Stimulated activated CD4-positive, alpha-beta T cell treated with anti-CD3 and anti-CD28 coated beads, Interleukin-15, amount 100 ng/mL, for 48 hours (primary cell): ENCODE results near the gene TGM3.

Experiments
- DNase-seq, 2 donors: peaks; one replicate each; pipeline ENCODE4 v3.0.0-alpha.2; 2020; ENCODE audit warnings: low read depth in 2 of 2

The TGM3 gene

GRCh38 chr20:2285193-2285592 is 10.6 kb upstream of the TGM3 start:
- no peak for DNase-seq

- DNase-seq, result no peak
These were observed 10.2 kb upstream of the TGM3 start for GRCh38 chr20:2285613-2286012.

- no peak for DNase-seq
These were observed 8.3 kb upstream of the TGM3 start for GRCh38 chr20:2287504-2287903.

- DNase-seq, result no peak
These were observed 6.3 kb upstream of the TGM3 start for GRCh38 chr20:2289475-2289874.

- no peak for DNase-seq
These were observed 5.3 kb upstream of the TGM3 start for GRCh38 chr20:2290486-2290885.

- DNase-seq, result no peak
These were observed 3.2 kb upstream of the TGM3 start for GRCh38 chr20:2292416-2293110.

- DNase-seq, result no peak
These were observed 2.3 kb upstream of the TGM3 start for GRCh38 chr20:2293486-2293885.

GRCh38 chr20:2293971-2294370 is 1.8 kb upstream of the TGM3 start:
- no peak for DNase-seq

- DNase-seq, result no peak
These were observed 515 bp upstream of the TGM3 start for GRCh38 chr20:2295286-2295685.

- DNase-seq, result no peak
These were observed 939 bp downstream of the TGM3 start for GRCh38 chr20:2296524-2297356.

- DNase-seq, result no peak
These were observed 1.5 kb downstream of the TGM3 start for GRCh38 chr20:2297357-2297728.

- no peak for DNase-seq
These were observed 2.3 kb downstream of the TGM3 start for GRCh38 chr20:2298116-2298515.

GRCh38 chr20:2298701-2299100 is 2.9 kb downstream of the TGM3 start:
- no peak for DNase-seq

GRCh38 chr20:2299301-2299700 is 3.5 kb downstream of the TGM3 start:
- DNase-seq, result no peak

GRCh38 chr20:2300002-2300401 is 4.2 kb downstream of the TGM3 start:
- no peak for DNase-seq

- no peak for DNase-seq
These were observed 4.6 kb downstream of the TGM3 start for GRCh38 chr20:2300420-2300819.

- DNase-seq, result no peak
These were observed 5.4 kb downstream of the TGM3 start for GRCh38 chr20:2301164-2301622.

- DNase-seq, result no peak
These were observed 6.7 kb downstream of the TGM3 start for GRCh38 chr20:2302384-2303060.

GRCh38 chr20:2303673-2304072 is 7.9 kb downstream of the TGM3 start:
- DNase-seq, result no peak

- no peak for DNase-seq
These were observed 8.4 kb downstream of the TGM3 start for GRCh38 chr20:2304180-2304579.

- no peak for DNase-seq
These were observed 9.2 kb downstream of the TGM3 start for GRCh38 chr20:2305029-2305428.

- DNase-seq, result no peak
These were observed 9.7 kb downstream of the TGM3 start for GRCh38 chr20:2305479-2305878.

GRCh38 chr20:2305946-2306345 is 10.1 kb downstream of the TGM3 start:
- DNase-seq, result no peak
